ENCODE measurements around the gene FLNB.

The FLNB gene

GRCh38 chr3:58210761-58211460 lies 202.7 kb downstream of the FLNB start, which contains the start of gene DNASE1L3:
Gene DNASE1L3 (minus strand): TSS chr3:58210972. CDS start chr3:58210906, 66 bp downstream.
- TF ChIP-seq CTCF (IDR thresholded peaks at IDR 0.05; ENCODE audit: low read depth, low read length) = no peak
- no peak within 1 kb of the TSS for H3K4me3 ChIP-seq (replicated peaks in 1 of 2; ENCODE audit: low read depth in 2 of 2, low read length in 2 of 2)
- DNase-seq (ENCODE audit: low read depth in 2 of 2) = peak in 1 of 2 donors; percentile 70

GRCh38 chr3:58214484-58215316 lies 206.5 kb downstream of the FLNB start:
- peak in 1 of 2 donors; percentile 70 for DNase-seq (ENCODE audit: low read depth in 2 of 2)
- TF ChIP-seq CTCF (IDR thresholded peaks at IDR 0.05; ENCODE audit: low read depth, low read length) = no peak
- no peak overlapping the region for H3K4me3 ChIP-seq (replicated peaks in 1 of 2; ENCODE audit: low read depth in 2 of 2, low read length in 2 of 2)

GRCh38 chr3:58215317-58216025 lies 207.2 kb downstream of the FLNB start:
- no peak for DNase-seq (ENCODE audit: low read depth in 2 of 2)
- no peak for TF ChIP-seq CTCF (IDR thresholded peaks at IDR 0.05; ENCODE audit: low read depth, low read length)
- no peak overlapping the region for H3K4me3 ChIP-seq (replicated peaks in 1 of 2; ENCODE audit: low read depth in 2 of 2, low read length in 2 of 2)

DNA sequence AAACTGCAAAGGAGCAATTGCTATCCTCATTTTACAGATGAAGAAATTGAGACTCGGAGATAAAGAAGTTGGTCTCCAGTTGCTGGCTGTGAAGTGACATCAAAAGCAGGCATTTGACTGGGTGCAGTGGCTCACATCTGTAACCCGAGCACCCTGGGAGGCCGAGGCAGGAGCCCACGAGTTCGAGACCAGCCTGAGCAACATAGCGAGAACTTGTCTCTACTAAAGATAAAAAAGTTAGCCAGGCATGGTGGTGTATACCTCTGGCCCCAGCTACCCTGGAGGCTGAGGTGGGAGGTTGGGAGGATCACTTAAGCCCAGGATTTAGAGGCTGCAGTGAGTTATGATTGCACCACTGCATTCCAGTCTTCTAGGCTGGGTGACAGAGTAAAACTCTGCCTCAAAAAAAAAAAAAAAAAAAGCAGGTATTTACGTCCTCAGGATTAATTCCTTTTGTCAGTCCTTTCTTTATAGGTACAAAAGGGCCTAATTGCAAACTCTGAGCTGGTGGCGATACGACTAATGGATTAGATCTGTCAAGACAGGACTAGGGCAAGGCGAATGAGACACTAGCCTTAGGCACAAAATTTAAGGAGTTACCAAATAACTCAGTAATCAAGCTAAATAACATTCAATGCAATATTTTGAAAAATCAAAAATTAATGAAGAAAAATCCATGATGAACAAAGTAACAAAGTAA lies 208.4 kb downstream of the FLNB start:
- no peak for DNase-seq (ENCODE audit: low read depth in 2 of 2)
- H3K4me3 ChIP-seq (replicated peaks in 1 of 2; ENCODE audit: low read depth in 2 of 2, low read length in 2 of 2) = no peak overlapping the region
- no peak for TF ChIP-seq CTCF (IDR thresholded peaks at IDR 0.05; ENCODE audit: low read depth, low read length)

GRCh38 chr3:58217209-58217811 lies 209.1 kb downstream of the FLNB start:
- no peak overlapping the region for H3K4me3 ChIP-seq (replicated peaks in 1 of 2; ENCODE audit: low read depth in 2 of 2, low read length in 2 of 2)
- peak; percentile 72 to 73 for DNase-seq (ENCODE audit: low read depth in 2 of 2)
- peak; percentile 92 for TF ChIP-seq CTCF (IDR thresholded peaks at IDR 0.05; ENCODE audit: low read depth, low read length)

DNA sequence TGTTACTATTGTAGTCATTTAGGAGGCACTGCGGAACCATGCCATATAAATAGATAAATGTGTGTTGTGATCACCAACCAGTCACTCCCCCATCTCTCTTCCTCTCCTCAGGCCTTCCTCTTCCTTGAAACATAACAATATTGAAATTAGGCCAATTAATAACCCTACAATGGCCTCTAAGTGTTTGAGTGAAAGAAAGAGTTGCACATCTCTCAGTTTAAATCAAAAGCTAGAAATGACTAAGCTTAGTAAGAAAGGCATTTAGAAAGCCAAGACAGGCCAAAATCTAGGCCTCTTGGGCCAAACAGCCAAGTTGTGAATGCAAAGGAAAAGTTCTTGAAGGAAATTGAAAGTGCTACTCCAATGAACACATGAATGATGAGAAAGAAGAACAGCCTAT lies 210.7 kb downstream of the FLNB start:
- TF ChIP-seq CTCF (IDR thresholded peaks at IDR 0.05; ENCODE audit: low read depth, low read length) = no peak
- H3K4me3 ChIP-seq (replicated peaks in 1 of 2; ENCODE audit: low read depth in 2 of 2, low read length in 2 of 2) = no peak overlapping the region
- no peak for DNase-seq (ENCODE audit: low read depth in 2 of 2)

Data from cardiac fibroblast (primary cell).